ENCODE measurements around the gene GPX5.

- TF ChIP-seq CTCF (IDR thresholded peaks at IDR 0.05) (no peak), POLR2A (IDR thresholded peaks at IDR 0.05) (no peak), POLR2AphosphoS5 (IDR thresholded peaks at IDR 0.05; ENCODE audit: insufficient read depth in 1 of 2, low read depth in 1 of 2) (no peak)
Observed at GRCh38 chr6:28486988-28487742, 38.5 kb upstream of the GPX5 start.

All from vagina (tissue), 2 donors.